HG02943 (cell line): Measurements from ENCODE around the gene GPATCH8.
"Not testable (repeated sequence)": the region's sequence is repeated elsewhere in the genome, so short reads cannot be mapped to it uniquely, and the experiment has no call there.

ENCODE experiments used
- ATAC-seq: cut with Tn5 transposase; IDR thresholded peaks from one replicate; pipeline ENCODE4 v1.9.1; 2021; ENCODE audit warnings: mild to moderate bottlenecking, low read depth, moderate library complexity; ENCODE audit not compliant: unreplicated experiment

Gene GPATCH8

DNA sequence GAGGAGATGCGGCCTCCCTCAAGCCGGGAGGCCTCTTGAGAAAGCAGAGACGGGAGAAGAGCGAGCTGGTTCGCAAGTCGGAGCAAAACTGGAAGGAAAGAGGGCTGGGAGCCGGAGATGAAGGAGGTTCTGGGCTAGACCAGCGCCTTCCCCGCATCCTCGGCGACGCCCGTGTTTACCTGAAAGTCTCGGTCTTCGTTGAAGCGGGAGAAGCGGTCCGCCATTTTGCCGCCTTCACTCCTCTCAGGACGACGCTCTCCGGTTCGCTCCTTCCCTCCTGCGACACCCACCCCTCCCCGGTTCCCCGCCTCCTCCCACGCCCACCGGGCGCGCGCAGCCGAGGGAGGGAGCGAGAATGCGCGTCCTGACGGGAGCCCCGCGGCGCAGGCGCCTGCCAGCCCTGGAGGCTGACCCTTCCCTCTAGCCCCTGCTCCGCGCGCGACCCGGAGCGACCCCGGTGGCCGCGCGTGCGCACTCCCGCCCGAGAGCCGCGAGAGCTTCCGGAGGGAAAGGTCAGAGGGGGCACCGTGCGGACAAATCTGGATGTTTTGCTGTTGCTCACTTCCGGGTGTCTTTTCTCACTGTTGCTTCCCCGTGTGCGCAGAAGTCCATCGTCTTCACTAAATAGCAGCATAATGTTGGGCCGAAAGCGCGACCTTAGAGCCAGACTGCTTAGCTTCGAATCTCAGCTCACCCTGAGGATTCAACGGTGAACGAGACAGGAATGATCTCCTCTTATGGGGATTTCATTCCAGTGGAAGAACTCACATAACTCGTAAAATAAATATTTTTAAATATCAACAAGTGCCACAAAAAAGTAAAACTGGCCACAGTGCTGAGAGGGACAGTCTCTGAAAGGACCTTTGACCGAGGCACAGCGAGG, at the start of gene GPATCH8:
Gene GPATCH8, minus strand, starts transcription at position 260 of the 883 bp plus-strand sequence. Its CDS starts 36 bp downstream, at position 224.
- ATAC-seq: peak; percentile 83

GRCh38 chr17:44552361-44552760, 49.2 kb upstream of the GPATCH8 start:
- no peak for ATAC-seq

DNA sequence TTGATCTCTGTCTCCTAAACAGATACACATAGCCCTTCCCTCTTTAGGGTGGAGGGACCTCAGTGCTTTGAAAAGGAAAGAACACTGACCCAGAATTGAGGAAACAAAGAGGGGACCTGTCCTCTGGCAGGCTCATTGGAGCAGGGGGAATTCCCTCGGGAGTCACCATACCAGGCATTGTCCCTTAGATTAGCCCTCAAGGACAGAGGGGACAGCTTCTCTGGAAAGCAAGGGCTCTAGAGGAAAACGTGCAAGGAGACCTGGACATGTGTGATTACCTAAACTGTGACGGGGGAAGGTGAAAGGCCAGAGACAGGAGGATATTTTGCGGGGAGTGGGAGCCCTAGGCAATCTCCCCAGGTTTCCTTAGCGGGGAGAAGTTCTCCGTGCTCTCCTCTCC, 46.5 kb upstream of the GPATCH8 start:
- no peak for ATAC-seq

DNA sequence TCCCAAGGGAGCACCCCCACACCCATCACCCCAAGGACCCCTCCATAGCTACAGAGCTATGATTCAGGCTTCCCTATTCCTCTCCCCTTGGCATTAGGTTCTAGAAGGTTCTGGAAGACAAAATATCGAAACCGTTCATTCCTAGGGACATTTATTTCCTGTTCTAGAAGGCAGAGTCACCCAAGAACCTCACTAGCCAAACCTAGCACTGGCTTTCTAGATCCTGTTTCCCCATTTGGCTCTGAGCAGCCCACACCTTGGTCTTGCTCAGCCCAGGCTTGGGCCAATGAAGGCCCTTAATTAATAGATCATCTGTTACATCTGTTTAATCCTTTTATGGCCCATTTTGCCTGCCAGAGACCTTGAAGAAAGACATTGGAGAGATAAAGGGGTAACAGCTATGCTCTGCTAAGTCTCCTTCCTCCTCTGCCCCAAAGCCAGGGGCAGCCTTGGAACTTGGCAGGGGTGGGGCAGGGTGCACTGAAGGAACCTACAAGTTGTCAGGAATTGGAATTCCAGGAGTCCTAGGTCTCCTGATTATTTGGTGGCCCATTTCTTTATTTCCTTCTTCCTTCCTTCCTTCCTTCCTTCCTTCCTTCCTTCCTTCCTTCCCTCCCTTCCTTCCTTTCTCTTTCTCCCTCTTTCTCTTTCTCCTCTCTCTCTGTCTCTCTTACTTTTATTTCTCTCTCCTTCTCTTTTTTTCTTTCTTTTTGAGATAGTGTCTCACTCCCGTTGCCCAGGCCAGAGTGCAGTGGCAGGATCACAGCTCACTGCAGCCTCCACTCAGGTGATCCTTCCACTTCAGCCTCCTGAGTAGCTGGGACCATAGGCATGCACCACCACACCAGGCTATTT, 45.4 kb upstream of the GPATCH8 start:
- no peak for ATAC-seq

GRCh38 chr17:44547625-44548267, 44.5 kb upstream of the GPATCH8 start:
- no peak for ATAC-seq

DNA sequence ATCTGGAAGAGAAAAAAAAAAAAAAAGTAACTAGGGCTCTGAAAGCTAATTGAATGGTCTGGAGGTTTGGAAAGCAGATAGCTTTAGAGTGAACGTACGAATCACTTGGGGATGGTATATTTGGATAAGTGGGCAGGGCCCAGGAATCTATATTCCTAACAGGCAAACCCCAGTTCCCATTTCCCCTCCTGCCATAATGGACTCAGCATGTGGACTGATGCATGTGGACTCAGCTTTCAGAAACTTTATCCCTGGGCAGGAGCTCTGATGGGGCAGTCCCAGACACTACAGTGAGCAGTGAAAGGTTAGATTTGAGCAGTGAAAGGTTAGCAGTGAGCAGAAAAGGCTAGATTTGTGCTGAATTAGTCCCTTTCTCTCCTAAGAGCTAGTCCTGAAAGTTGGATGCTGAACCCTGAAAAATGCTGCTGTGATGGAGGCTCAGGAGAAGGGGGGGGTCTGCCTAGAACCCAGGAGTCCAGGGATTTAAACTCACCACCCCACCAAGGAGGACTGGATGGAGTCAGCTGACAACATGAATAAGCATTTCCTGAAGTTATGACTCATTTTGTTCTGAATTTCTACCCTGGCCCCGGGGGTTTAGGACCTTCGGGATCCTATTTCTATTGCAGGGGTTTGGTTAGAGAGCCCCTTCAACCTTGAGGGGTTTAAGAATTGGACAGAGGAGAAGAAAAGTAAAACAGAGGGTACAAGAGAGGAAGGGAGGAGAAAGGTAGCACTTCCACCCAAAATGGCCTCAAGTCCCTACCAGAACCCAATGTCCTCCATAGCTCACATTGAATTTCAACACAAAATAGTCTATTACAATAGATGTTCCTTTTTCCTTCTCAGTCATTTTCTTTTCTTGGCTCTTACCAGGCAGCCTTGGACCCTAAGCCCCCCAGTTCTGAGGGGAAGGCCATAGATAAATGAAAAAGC, 43.7 kb upstream of the GPATCH8 start:
- no peak for ATAC-seq

- ATAC-seq: no peak
Observed at GRCh38 chr17:44543905-44544523, 40.8 kb upstream of the GPATCH8 start.

DNA sequence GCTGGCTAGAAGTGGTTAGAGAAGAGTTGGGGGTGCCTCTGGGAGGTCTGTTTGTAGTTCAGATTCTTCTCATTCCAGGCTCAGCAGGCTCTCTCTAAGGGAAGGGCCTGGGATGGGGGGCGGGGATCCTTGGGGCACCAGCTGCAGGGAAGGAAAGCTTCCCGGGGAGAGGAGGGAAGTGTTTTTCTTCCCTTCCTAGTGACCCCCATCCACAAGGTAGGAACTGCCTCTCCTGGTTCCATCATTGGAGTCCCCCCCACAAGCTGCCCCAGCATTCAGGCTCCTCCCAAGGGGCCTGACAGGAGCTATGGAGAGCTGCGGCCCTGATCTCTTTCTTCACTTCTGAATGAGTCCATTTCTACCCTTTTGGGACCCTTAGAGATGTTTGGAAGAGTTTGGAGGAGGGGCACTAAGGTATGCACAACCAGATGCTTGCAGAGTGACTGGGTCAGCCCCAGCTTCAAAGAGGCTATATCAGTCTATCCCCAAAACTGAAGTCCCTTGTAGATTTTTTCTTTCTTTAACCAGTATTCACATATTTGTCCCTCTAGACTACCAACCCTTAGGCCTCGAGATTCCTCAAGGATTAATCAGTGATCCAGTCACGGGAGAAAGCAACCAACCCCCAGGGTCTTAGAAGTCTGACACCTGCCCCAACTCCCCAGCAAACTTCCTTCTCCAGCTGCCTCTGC, 40.2 kb upstream of the GPATCH8 start:
- ATAC-seq: no peak

DNA sequence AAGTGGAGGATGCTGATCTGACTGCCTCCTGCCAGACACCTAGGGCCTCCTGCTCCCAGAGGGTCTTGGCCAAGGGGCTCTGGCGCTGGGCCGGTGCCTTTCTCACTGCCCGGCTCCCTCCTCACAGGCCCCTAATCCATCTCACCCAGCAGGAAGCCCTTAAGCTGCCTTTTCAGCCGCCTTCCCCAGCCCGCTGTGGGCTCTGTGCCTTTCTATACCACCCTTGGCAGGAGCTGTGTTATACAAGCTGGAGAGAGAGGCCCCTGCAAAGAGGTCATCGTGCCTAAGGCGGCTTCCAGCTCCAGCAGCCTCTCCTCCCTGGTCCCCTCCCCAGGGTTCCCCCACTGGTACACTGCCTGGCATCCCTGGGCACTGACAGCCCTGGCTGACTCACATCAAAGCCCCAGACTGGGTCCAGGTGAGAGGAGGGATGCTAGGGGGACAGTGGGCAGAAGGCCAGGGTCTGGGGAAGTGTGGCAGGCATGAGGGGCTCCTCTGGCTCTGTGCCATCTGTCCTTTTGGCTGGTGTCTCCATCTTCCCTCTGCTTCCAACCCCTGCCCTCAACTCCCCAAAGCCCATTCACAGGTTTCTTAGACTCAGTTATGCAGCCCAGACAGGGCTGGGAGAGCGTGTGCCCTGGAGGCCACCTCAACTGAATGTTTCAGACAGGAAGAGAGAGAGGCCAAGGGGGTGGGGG, 38.8 kb upstream of the GPATCH8 start:
- no peak for ATAC-seq

DNA sequence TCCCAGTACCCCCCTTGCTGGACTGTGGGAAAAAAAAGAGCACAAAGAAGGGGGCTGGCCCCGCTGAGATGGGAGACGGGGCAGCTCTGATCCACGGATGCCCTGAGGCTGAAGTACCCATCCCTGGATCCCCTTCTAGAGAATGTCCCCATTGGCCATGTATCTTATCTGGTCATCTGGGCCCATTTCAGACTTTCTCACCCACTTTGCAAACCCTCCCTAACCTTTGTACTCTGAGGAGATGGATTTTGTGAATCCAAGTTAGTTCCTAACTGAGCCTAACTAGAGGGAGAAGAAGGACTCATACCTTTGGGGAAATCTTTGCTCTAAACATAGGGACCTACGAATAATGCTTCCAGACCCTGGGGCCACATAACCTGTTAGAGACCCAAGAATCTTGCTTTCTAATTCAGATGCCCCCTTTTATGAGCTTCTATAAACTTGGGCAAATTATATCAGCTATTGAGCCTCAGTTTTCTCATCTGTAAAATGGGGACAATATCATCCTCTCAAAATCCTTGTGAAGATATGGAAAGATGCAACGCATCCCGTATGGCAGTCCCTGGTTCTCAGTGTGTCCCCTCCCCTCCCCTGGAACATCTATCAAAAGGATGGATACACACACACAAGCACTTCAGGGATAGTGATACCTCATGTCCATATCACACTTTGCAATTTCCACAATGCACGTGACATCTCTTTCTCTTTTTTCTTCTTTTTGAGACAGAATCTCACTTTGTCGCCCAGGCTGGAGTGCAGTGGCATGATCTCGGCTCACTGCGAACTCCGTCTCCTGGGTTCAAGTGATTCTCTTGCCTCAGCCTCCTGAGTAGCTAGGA, 37.3 kb upstream of the GPATCH8 start:
- ATAC-seq: no peak

GRCh38 chr17:44539673-44540072, 36.5 kb upstream of the GPATCH8 start:
- no peak for ATAC-seq

DNA sequence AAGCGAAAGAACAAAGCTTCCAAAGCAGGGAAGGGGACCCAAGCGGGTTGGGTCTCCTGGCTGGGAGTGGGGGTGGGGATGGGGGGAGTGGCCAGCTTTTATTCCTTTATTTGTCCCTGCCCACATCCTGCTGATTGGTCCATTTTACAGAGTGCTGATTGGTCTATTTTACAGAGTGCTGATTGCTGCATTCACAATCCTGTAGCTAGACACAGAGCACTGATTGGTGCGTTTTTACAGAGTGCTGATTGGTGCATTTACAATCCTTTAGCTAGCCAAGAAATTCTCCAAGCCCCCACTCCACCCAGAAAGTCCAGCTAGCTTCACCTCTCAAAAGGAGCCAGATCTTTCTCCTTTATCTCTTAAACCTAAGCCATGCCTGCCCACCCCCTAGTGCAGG, 34.7 kb upstream of the GPATCH8 start:
- ATAC-seq: not testable (repeated sequence)

GRCh38 chr17:44536090-44536953, 33.1 kb upstream of the GPATCH8 start:
- no peak for ATAC-seq

DNA sequence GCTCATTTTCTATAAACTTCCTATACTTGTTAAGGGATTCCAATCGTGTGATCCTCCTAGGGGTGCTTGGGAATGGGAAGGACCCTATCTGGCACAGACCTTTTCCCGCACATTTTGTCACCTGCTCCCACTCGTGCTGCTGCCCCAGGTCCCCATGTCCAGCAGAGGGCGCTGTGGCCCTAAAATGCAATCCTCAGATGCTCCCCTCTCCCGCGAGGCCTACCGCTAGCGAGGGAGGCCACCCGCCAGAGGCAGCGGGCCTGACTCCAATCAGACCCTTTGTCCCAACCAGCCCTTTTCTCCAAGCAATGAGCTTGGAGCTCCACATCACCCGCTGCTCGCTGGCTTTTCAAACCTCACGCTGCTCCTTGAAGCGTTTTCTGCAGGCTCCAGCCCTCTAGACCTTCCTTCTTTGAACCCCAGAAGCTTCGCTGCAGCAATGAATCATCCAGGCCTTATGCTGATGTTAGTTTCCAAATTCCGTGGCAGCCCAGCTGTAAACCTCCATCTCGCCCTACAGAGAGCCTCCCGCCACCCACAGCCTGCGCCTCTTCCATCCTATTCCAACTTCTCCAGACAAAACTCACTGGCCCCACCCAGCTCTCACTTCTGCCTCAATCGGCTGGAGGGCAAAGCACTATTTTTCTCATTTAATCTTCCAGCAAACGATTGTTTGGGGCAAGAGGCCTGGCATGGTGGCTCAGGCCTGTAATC, 30.5 kb upstream of the GPATCH8 start:
- no peak for ATAC-seq

DNA sequence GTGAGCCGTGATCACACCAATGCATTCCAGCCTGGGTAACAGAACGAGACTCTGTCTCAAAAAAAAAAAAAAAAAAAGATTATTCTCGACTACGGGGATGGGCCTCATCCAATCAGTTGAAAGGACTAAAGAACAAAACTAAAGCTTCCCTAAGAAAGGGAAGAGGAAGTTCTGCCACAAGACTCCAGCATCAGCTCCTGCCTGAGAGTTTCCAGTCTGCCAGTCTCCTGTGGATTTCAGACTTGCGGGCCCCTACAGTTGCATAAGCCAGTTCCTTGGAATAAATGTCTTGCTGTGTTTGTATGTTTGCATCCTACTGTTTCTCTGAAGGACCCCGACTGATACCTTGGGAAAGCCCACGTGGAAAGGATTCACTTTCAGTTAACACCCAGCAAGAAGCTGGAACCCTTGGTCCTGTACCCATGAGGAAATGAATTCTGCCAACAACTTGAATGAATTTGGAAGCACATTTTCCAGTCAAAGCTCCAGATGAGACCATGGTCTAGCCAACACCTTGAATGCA, 27.8 kb upstream of the GPATCH8 start:
- no peak for ATAC-seq

DNA sequence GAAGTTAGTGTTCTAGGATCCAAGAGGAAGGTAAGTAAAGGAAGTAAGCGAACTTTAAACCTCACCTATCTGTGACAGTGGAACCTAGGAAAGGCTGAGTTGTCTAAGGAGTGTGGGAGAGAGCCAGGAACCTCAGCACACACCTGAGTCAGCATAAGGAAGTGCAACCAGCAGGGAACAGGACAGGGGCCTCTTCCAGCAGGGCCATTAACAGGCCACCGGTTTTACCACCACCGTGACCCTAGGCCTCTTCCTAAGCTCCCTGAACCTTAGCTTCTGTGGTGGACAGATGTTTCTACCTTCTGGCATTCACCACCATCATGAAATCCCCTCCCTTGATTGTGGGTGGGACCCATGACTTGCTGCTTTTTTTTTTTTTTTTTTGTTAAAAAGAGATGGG, 26.7 kb upstream of the GPATCH8 start:
- ATAC-seq: no peak
